Suprapubic skin (tissue), 4 donors: ENCODE data around the gene PPP1R9B.

Source experiments
- CTCF ChIP-seq, 2 donors: fragments of 200-600 bp in 1 of 2; fragments of 450-650 bp in 1 of 2; sonication (generic) in 1 of 2; IDR thresholded peaks; one replicate each; pipeline ENCODE4 v1.5.1; 2016 to 2019; ENCODE audit warnings: antibody characterized with exemption in 2 of 2, mild to moderate bottlenecking in 1 of 2, moderate library complexity in 1 of 2
- EP300 ChIP-seq: sonication (generic); formaldehyde crosslinking; IDR thresholded peaks from one replicate; pipeline ENCODE4 v1.6.1; 2017; ENCODE audit warnings: antibody characterized with exemption
- POLR2A ChIP-seq, 2 donors: fragments of 450-650 bp; IDR thresholded peaks; one replicate each; pipeline ENCODE4 v1.6.1; 2017; ENCODE audit warnings: antibody characterized with exemption in 2 of 2, mild to moderate bottlenecking in 2 of 2, moderate library complexity in 2 of 2
- POLR2AphosphoS5 ChIP-seq, 3 donors: sonication (generic); formaldehyde crosslinking; IDR thresholded peaks; one replicate each; pipeline ENCODE4 v1.6.1; 2017; ENCODE audit warnings: antibody characterized with exemption in 3 of 3

- TF ChIP-seq CTCF (IDR thresholded peaks at IDR 0.05) (no peak), POLR2AphosphoS5 (IDR thresholded peaks at IDR 0.05) (peak in 1 of 3 donors; percentile 13), POLR2A (IDR thresholded peaks at IDR 0.05) (no peak), EP300 (peak; percentile 53)
These were observed 49.5 kb upstream of the PPP1R9B start for GRCh38 chr17:50199803-50200456.
